Mammary epithelial cell (primary cell): ENCODE data around the gene GP5.

Experiments used
- EZH2 ChIP-seq: IDR thresholded peaks from 2 replicates; pipeline ENCODE4 v1.6.1; 2012; ENCODE audit warnings: low read length, inconsistent platforms, borderline replicate concordance
- TF ChIP-seq, protein P1 (sequence below), 2 donors: IDR thresholded peaks in 1 of 2; conservative IDR thresholded peaks in 1 of 2; 2 replicates each; pipeline ENCODE4 v1.5.1; 2011 to 2012; ENCODE audit warnings: inconsistent platforms in 2 of 2, low read length in 2 of 2, mild to moderate bottlenecking in 2 of 2, control low read depth in 1 of 2, low read depth in 1 of 2; ENCODE audit not compliant: insufficient read depth in 1 of 2; ENCODE audit errors: extremely low read depth in 1 of 2

GRCh38 chr3:194390835-194391234 is 8.2 kb downstream of the GP5 start:
- TF ChIP-seq, protein P1, sequence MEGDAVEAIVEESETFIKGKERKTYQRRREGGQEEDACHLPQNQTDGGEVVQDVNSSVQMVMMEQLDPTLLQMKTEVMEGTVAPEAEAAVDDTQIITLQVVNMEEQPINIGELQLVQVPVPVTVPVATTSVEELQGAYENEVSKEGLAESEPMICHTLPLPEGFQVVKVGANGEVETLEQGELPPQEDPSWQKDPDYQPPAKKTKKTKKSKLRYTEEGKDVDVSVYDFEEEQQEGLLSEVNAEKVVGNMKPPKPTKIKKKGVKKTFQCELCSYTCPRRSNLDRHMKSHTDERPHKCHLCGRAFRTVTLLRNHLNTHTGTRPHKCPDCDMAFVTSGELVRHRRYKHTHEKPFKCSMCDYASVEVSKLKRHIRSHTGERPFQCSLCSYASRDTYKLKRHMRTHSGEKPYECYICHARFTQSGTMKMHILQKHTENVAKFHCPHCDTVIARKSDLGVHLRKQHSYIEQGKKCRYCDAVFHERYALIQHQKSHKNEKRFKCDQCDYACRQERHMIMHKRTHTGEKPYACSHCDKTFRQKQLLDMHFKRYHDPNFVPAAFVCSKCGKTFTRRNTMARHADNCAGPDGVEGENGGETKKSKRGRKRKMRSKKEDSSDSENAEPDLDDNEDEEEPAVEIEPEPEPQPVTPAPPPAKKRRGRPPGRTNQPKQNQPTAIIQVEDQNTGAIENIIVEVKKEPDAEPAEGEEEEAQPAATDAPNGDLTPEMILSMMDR (conservative IDR thresholded peaks at IDR 0.05 in 1 of 2, IDR thresholded peaks at IDR 0.05 in 1 of 2; ENCODE audit: extremely low read depth in 1 of 2, insufficient read depth in 1 of 2, low read depth in 1 of 2, low read length in 2 of 2) = no peak
- no peak for TF ChIP-seq EZH2
